Calu3 (cell line): Measurements from ENCODE around the gene GPR180. TPM values are rescaled to one million over a fixed set of nuclear protein-coding genes. Genes with fewer than 3 reads are reported as not detected.

Experiments
- Bru-seq: library from RNA; stranded (reverse); fragments of 400-500 nt; gene quantifications from one replicate; lab custom pipeline; 2021; lab: Mats Ljungman, UMichigan
- BruChase-seq, 2 experiments: library from RNA; stranded (reverse); fragments of 400-500 nt; gene quantifications; one replicate each; lab custom pipeline; 2021; lab: Mats Ljungman, UMichigan
- BruUV-seq: library from RNA; stranded (reverse); fragments of 400-500 nt; replicated peaks from 2 replicates; lab custom pipeline; 2021; lab: Mats Ljungman, UMichigan
- CTCF ChIA-PET: fragments of 300-600 bp; sonication (Branson Sonifier 250); formaldehyde crosslinking; loops from one replicate; lab custom pipeline; 2022; ENCODE audit warnings: antibody characterized with exemption; lab: Charles Lee
- DNase-seq: peaks from one replicate; pipeline ENCODE4 v3.0.0; 2022
- H3K27ac Mint-ChIP-seq: one replicate; pipeline ENCODE4 v1.8.0; 2022; ENCODE audit warnings: mixed read lengths; ENCODE audit not compliant: unreplicated experiment
- H3K27me3 Mint-ChIP-seq: one replicate; pipeline ENCODE4 v1.8.0; 2022; ENCODE audit warnings: mixed read lengths; ENCODE audit not compliant: unreplicated experiment
- H3K36me3 Mint-ChIP-seq: one replicate; pipeline ENCODE4 v1.8.0; 2022; ENCODE audit warnings: mild to moderate bottlenecking, moderate library complexity, mixed read lengths; ENCODE audit not compliant: insufficient read depth, unreplicated experiment
- H3K4me1 Mint-ChIP-seq: one replicate; pipeline ENCODE4 v1.8.0; 2022; ENCODE audit warnings: mild to moderate bottlenecking, low read depth, mixed read lengths; ENCODE audit not compliant: unreplicated experiment
- H3K4me3 Mint-ChIP-seq: one replicate; pipeline ENCODE4 v1.8.0; 2022; ENCODE audit warnings: mild to moderate bottlenecking, low read depth, moderate library complexity, mixed read lengths; ENCODE audit not compliant: unreplicated experiment
- H3K9me3 Mint-ChIP-seq: one replicate; pipeline ENCODE4 v1.8.0; 2022; ENCODE audit warnings: low read depth, mixed read lengths; ENCODE audit not compliant: unreplicated experiment
- CTCF ChIP-seq: fragments of 200-600 bp; IDR thresholded peaks from one replicate; pipeline ENCODE4 v1.8.0; 2022; ENCODE audit warnings: antibody characterized with exemption; ENCODE audit not compliant: unreplicated experiment
- intact Hi-C: fragments of 100-400 bp; cut with micrococcal nuclease; formaldehyde crosslinking; loops from one replicate; pipeline ENCODE4 v1.10.0; 2022; ENCODE audit not compliant: unreplicated experiment
- long read RNA-seq: library from polyadenylated mRNA; stranded (forward); transcript quantifications from one replicate; pipeline ENCODE4 v2.0.0, GENCODE V29; 2022
- total RNA-seq: library from RNA; stranded (reverse); gene quantifications from 2 replicates; pipeline ENCODE4 v1.2.3, GENCODE V29; 2022

Gene GPR180
- total RNA-seq (3.1 and 3.4 TPM in 2 replicates), Bru-seq, nascent RNA (percentile 61 among the genes with signal in this experiment), BruChase-seq, experiment 1, labeled RNA remaining after a 6-hour chase (percentile 59 among the genes with signal in this experiment), BruChase-seq, experiment 2, labeled RNA remaining after a 2-hour chase (percentile 57 among the genes with signal in this experiment)
- long read RNA-seq, full-length matches to known transcripts: 9 of 10 reads
- long read RNA-seq, partial matches to known transcripts: 0 of 10 reads
- long read RNA-seq, other reads (novel, unspliced or antisense): 1 of 10 reads

GRCh38 chr13:94601446-94602431 is at the start of gene GPR180:
GPR180 (plus strand) TSS chr13:94601857; CDS start chr13:94601928, 71 bp downstream.
- peak within 1 kb of the TSS; percentile 60 for H3K4me3 Mint-ChIP-seq
- H3K9me3 Mint-ChIP-seq: peaks cover 3% of the 10 kb centered on the region
- H3K27ac Mint-ChIP-seq: no peak within 1 kb of the TSS
- H3K27me3 Mint-ChIP-seq: no peaks in the 10 kb centered on the region
- CTCF ChIA-PET: no interaction called here
- peaks cover 13% of the 10 kb centered on the region for H3K36me3 Mint-ChIP-seq
- intact Hi-C loops: no loop called here
- DNase-seq: peak; percentile 77
- no peak for TF ChIP-seq CTCF
- no peaks in the 10 kb centered on the region for H3K4me1 Mint-ChIP-seq
- BruUV-seq: no TSS peak

GRCh38 chr13:94552095-94552494 is 49.6 kb upstream of the GPR180 start:
- CTCF ChIA-PET: interaction anchor here (0.7 kb wide), 1 partner anchor 32 kb away, joined by 4 read pairs; no protein-coding TSS in a partner anchor
- no TSS peak for BruUV-seq
- Mint-ChIP-seq H3K9me3 (no peaks in the 10 kb centered on the region), H3K4me3 (no peak overlapping the region), H3K27me3 (no peaks in the 10 kb centered on the region), H3K36me3 (peaks cover 13% of the 10 kb centered on the region), H3K27ac (no peak overlapping the region), H3K4me1 (no peaks in the 10 kb centered on the region)
- intact Hi-C loops: no loop called here
- no peak for TF ChIP-seq CTCF
- no peak for DNase-seq

GRCh38 chr13:94553766-94554165 is 47.9 kb upstream of the GPR180 start:
- no peak for DNase-seq
- no peak overlapping the region for H3K4me3 Mint-ChIP-seq
- H3K36me3 Mint-ChIP-seq: peaks cover 12% of the 10 kb centered on the region
- TF ChIP-seq CTCF: no peak
- CTCF ChIA-PET: no interaction called here
- no peaks in the 10 kb centered on the region for H3K4me1 Mint-ChIP-seq
- H3K9me3 Mint-ChIP-seq: no peaks in the 10 kb centered on the region
- H3K27ac Mint-ChIP-seq: no peak overlapping the region
- intact Hi-C loops: no loop called here
- no TSS peak for BruUV-seq
- no peaks in the 10 kb centered on the region for H3K27me3 Mint-ChIP-seq

GRCh38 chr13:94556041-94556440 is 45.6 kb upstream of the GPR180 start:
- no peak overlapping the region for H3K27ac Mint-ChIP-seq
- no peak for TF ChIP-seq CTCF
- H3K4me3 Mint-ChIP-seq: no peak overlapping the region
- intact Hi-C loops: no loop called here
- H3K27me3 Mint-ChIP-seq: no peaks in the 10 kb centered on the region
- BruUV-seq: no TSS peak
- CTCF ChIA-PET: no interaction called here
- DNase-seq: no peak
- H3K4me1 Mint-ChIP-seq: no peaks in the 10 kb centered on the region
- H3K36me3 Mint-ChIP-seq: no peaks in the 10 kb centered on the region
- no peaks in the 10 kb centered on the region for H3K9me3 Mint-ChIP-seq
